Thoracic aorta (tissue), 2 donors: ENCODE results near the gene PIN4. TPM values are rescaled to one million over a fixed set of nuclear protein-coding genes. Genes with fewer than 3 reads are reported as not detected.

Experiments used
- ATAC-seq: fragments of 150-250 bp; one replicate; pipeline ENCODE4 v1.8.0; 2017; ENCODE audit warnings: low read depth; ENCODE audit not compliant: insufficient number of reproducible peaks, low FRiP score
- DNase-seq: peaks from one replicate; pipeline ENCODE4 v3.0.0-alpha.2; 2020; ENCODE audit warnings: low spot score
- H3K27ac ChIP-seq, 2 donors: fragments of 200-600 bp; sonication (generic); 1 replicate in 1 of 2; 2 replicates in 1 of 2; pipeline ENCODE4 v1.5.1; 2016; ENCODE audit warnings: mild to moderate bottlenecking in 2 of 2, moderate library complexity in 2 of 2
- H3K27me3 ChIP-seq: fragments of 200-600 bp; sonication (generic); replicated peaks from 2 replicates; pipeline ENCODE4 v1.6.0; 2016; ENCODE audit warnings: mild to moderate bottlenecking; ENCODE audit not compliant: insufficient read depth
- H3K36me3 ChIP-seq: fragments of 200-600 bp; sonication (generic); one replicate; pipeline ENCODE4 v1.5.1; 2016
- H3K4me1 ChIP-seq, 2 donors: fragments of 200-600 bp; sonication (generic); 1 replicate in 1 of 2; 2 replicates in 1 of 2; pipeline versions ENCODE4 v1.5.1 to v1.6.0; 2016; ENCODE audit warnings: low read depth in 2 of 2, mild to moderate bottlenecking in 1 of 2; ENCODE audit not compliant: control insufficient read depth in 1 of 2
- H3K4me3 ChIP-seq: fragments of 200-600 bp; sonication (generic); 2 replicates; pipeline ENCODE4 v1.5.1; 2016; ENCODE audit warnings: mild to moderate bottlenecking
- H3K9me3 ChIP-seq: fragments of 200-600 bp; sonication (generic); 2 replicates; pipeline ENCODE4 v1.5.1; 2016
- CTCF ChIP-seq: fragments of 200-600 bp; sonication (generic); IDR thresholded peaks from one replicate; pipeline ENCODE4 v1.5.1; 2019; ENCODE audit warnings: antibody characterized with exemption
- total RNA-seq, 2 donors: library from RNA; depleted of rRNA; stranded (reverse); fragments of >200 nt; gene quantifications; one replicate each; pipeline versions ENCODE4 v1.1.0 to v1.2.3, GENCODE V29; 2016

Gene PIN4
- total RNA-seq, 2 donors from 2014 or later, result 3.9 to 5.6 TPM

GRCh38 chrX:72141372-72142004 lies 40.1 kb upstream of the PIN4 start:
- no peak for DNase-seq
- H3K4me1 ChIP-seq, result no peaks in the 10 kb centered on the region
- H3K27ac ChIP-seq, result no peak overlapping the region
- no peaks in the 10 kb centered on the region for H3K36me3 ChIP-seq
- no peak for ATAC-seq
- no peaks in the 10 kb centered on the region for H3K27me3 ChIP-seq
- TF ChIP-seq CTCF, result no peak
- no peak overlapping the region for H3K4me3 ChIP-seq
- H3K9me3 ChIP-seq, result no peaks in the 10 kb centered on the region

- ATAC-seq, result no peak
- H3K4me1 ChIP-seq, result no peaks in the 10 kb centered on the region
- H3K36me3 ChIP-seq, result no peaks in the 10 kb centered on the region
- TF ChIP-seq CTCF, result no peak
- no peak overlapping the region for H3K4me3 ChIP-seq
- H3K27me3 ChIP-seq, result no peaks in the 10 kb centered on the region
- no peak for DNase-seq
- H3K9me3 ChIP-seq, result no peaks in the 10 kb centered on the region
- H3K27ac ChIP-seq, result no peak overlapping the region
Measured at GRCh38 chrX:72142094-72142793, 39.3 kb upstream of the PIN4 start.

GRCh38 chrX:72142794-72143608 lies 38.6 kb upstream of the PIN4 start:
- Histone ChIP-seq H3K27me3 (no peaks in the 10 kb centered on the region), H3K9me3 (no peaks in the 10 kb centered on the region), H3K27ac (no peak overlapping the region), H3K4me1 (no peaks in the 10 kb centered on the region), H3K36me3 (no peaks in the 10 kb centered on the region), H3K4me3 (no peak overlapping the region)
- DNase-seq (no peak), ATAC-seq (no peak)
- TF ChIP-seq CTCF, result no peak

DNA sequence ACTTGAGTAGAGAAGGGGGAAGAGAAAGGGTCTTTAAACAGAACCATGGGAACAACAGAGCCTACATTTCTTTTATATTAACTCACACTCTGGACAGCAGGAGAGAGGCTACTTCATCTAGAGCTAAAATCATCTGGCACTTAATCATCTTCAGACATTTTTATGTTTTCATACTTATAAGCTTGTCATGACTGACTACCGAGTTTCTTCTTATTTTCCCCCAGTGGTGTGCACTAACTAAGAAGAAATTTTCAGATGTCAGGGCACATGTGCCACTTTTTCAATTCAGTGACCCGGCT lies 38.0 kb upstream of the PIN4 start:
- no peaks in the 10 kb centered on the region for H3K27me3 ChIP-seq

More for the DNA sequence above, 38.0 kb upstream of the PIN4 start:
- Histone ChIP-seq H3K4me1 (no peaks in the 10 kb centered on the region), H3K4me3 (no peak overlapping the region), H3K36me3 (no peaks in the 10 kb centered on the region), H3K9me3 (no peaks in the 10 kb centered on the region), H3K27ac (no peak overlapping the region)
- TF ChIP-seq CTCF, result no peak
- ATAC-seq (no peak), DNase-seq (no peak)
